SU-DHL-6 (cell line): ENCODE measurements around the gene ZNF107.

Experiments used
- EZH2phosphoT487 ChIP-seq: fragments of 200-600 bp; sonication (generic), shearing (Covaris generic); conservative IDR thresholded peaks from 2 replicates; pipeline ENCODE4 v1.6.1; 2018; ENCODE audit warnings: mild to moderate bottlenecking, antibody characterized with exemption, low read length, moderate library complexity, mixed read lengths
- TF ChIP-seq, protein P1 (sequence below): fragments of 200-600 bp; sonication (generic); IDR thresholded peaks from one replicate; pipeline ENCODE4 v1.5.1; 2017; ENCODE audit warnings: antibody characterized with exemption, mild to moderate bottlenecking, low read length, moderate library complexity; ENCODE audit not compliant: insufficient read depth, poor library complexity, severe bottlenecking

DNA sequence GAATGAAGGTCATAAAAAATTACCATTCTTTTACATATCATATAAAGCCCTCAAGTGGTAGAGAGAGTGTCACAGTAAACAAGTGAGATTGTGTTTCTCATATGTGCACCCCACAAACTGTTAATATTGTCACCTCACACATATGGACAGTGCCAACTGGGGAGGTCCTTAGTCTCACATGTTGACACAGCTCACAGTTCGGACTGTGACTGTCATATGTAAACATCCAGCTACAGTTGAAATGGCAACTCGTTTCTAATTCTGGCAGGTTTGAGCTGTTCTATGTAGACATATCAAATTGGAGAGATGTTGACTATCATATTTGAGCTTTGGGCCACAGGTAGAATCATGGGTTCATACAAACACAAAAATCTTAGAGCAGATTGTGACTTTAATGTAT is 39.4 kb upstream of the ZNF107 start:
- TF ChIP-seq, protein P1, sequence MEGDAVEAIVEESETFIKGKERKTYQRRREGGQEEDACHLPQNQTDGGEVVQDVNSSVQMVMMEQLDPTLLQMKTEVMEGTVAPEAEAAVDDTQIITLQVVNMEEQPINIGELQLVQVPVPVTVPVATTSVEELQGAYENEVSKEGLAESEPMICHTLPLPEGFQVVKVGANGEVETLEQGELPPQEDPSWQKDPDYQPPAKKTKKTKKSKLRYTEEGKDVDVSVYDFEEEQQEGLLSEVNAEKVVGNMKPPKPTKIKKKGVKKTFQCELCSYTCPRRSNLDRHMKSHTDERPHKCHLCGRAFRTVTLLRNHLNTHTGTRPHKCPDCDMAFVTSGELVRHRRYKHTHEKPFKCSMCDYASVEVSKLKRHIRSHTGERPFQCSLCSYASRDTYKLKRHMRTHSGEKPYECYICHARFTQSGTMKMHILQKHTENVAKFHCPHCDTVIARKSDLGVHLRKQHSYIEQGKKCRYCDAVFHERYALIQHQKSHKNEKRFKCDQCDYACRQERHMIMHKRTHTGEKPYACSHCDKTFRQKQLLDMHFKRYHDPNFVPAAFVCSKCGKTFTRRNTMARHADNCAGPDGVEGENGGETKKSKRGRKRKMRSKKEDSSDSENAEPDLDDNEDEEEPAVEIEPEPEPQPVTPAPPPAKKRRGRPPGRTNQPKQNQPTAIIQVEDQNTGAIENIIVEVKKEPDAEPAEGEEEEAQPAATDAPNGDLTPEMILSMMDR = no peak
- no peak for TF ChIP-seq EZH2phosphoT487
